WTC11 (cell line): ENCODE results near the gene DISC1. TPM values are rescaled to one million over a fixed set of nuclear protein-coding genes. Genes with fewer than 3 reads are reported as not detected.
A peak's percentile ranks its signal among the peaks of the same experiment; 100 is the strongest.

ENCODE experiments used
- ATAC-seq: fragments of 200-7000 bp; cut with Tn5 transposase; 2 replicates; pipeline ENCODE4 v1.10.0; 2021; ENCODE audit warnings: mild to moderate bottlenecking, moderate library complexity
- CTCF ChIA-PET: fragments of 300-600 bp; sonication (Branson Sonifier 250); formaldehyde crosslinking; loops from one replicate; lab custom pipeline; 2021; ENCODE audit warnings: antibody characterized with exemption; lab: Charles Lee
- POLR2A ChIA-PET: fragments of 350-600 bp; sonication (Branson Sonifier 250); formaldehyde crosslinking; loops from one replicate; lab custom pipeline; 2021; ENCODE audit warnings: antibody characterized with exemption; lab: Charles Lee
- DNase-seq: peaks from one replicate; pipeline ENCODE4 v3.0.0; 2021; ENCODE audit warnings: low spot score
- H3K27ac Mint-ChIP-seq: 2 replicates; pipeline ENCODE4 v1.8.0; 2021; ENCODE audit warnings: mixed read lengths
- H3K27me3 Mint-ChIP-seq: 2 replicates; pipeline ENCODE4 v1.8.0; 2021; ENCODE audit warnings: low read depth, mild to moderate bottlenecking, moderate library complexity, mixed read lengths
- H3K36me3 Mint-ChIP-seq: 2 replicates; pipeline ENCODE4 v1.8.0; 2021; ENCODE audit warnings: mixed read lengths
- H3K4me1 Mint-ChIP-seq: 2 replicates; pipeline ENCODE4 v1.8.0; 2022; ENCODE audit warnings: mixed read lengths
- H3K4me3 Mint-ChIP-seq: 2 replicates; pipeline ENCODE4 v1.8.0; 2021; ENCODE audit warnings: mild to moderate bottlenecking, moderate library complexity, mixed read lengths
- H3K9me3 Mint-ChIP-seq: 2 replicates; pipeline ENCODE4 v1.8.0; 2021; ENCODE audit warnings: mixed read lengths
- ATF2 ChIP-seq: sonication (generic); formaldehyde crosslinking; IDR thresholded peaks from 2 replicates; pipeline ENCODE4 v1.8.1; 2022; ENCODE audit warnings: low read depth, missing genetic modification reagents, borderline replicate concordance
- ATF3 ChIP-seq: sonication (generic); formaldehyde crosslinking; conservative IDR thresholded peaks from 2 replicates; pipeline ENCODE4 v1.8.1; 2022; ENCODE audit warnings: mild to moderate bottlenecking, missing genetic modification reagents
- ELF4 ChIP-seq: sonication (generic); formaldehyde crosslinking; IDR thresholded peaks from 2 replicates; pipeline ENCODE4 v1.8.1; 2022; ENCODE audit warnings: low read depth, mild to moderate bottlenecking, moderate library complexity, missing genetic modification reagents
- FOXP4 ChIP-seq: sonication (generic); formaldehyde crosslinking; IDR thresholded peaks from 2 replicates; pipeline ENCODE4 v1.8.0; 2022; ENCODE audit warnings: mild to moderate bottlenecking, missing genetic modification reagents
- HMGA2 ChIP-seq: fragments of 250-450 bp; sonication (Bioruptor Pico); IDR thresholded peaks from 2 replicates; pipeline ENCODE4 v1.4.0; 2021; ENCODE audit warnings: mild to moderate bottlenecking, moderate library complexity
- MXD4 ChIP-seq: fragments of 250-450 bp; sonication (Bioruptor Pico); IDR thresholded peaks from 2 replicates; pipeline ENCODE4 v1.8.0; 2021; ENCODE audit warnings: mild to moderate bottlenecking, moderate library complexity, borderline replicate concordance
- NFATC4 ChIP-seq: fragments of 250-450 bp; sonication (Bioruptor Pico); IDR thresholded peaks from 2 replicates; pipeline ENCODE4 v1.9.0; 2021; ENCODE audit warnings: mild to moderate bottlenecking
- NR1H2 ChIP-seq: sonication (generic); formaldehyde crosslinking; IDR thresholded peaks from 2 replicates; pipeline ENCODE4 v1.9.0; 2021; ENCODE audit warnings: mild to moderate bottlenecking, moderate library complexity, missing genetic modification reagents
- PRRX2 ChIP-seq: fragments of 250-450 bp; sonication (Bioruptor Pico); IDR thresholded peaks from 2 replicates; pipeline ENCODE4 v1.8.0; 2021; ENCODE audit warnings: mild to moderate bottlenecking
- RELA ChIP-seq: sonication (generic); formaldehyde crosslinking; IDR thresholded peaks from 2 replicates; pipeline ENCODE4 v1.8.1; 2022; ENCODE audit warnings: missing genetic modification reagents, mild to moderate bottlenecking, borderline replicate concordance
- SP1 ChIP-seq: sonication (generic); formaldehyde crosslinking; conservative IDR thresholded peaks from 2 replicates; pipeline ENCODE4 v1.8.1; 2022; ENCODE audit warnings: missing genetic modification reagents
- TEAD1 ChIP-seq: sonication (generic); formaldehyde crosslinking; IDR thresholded peaks from 2 replicates; pipeline ENCODE4 v1.8.0; 2022; ENCODE audit warnings: mild to moderate bottlenecking, missing genetic modification reagents
- ZBTB21 ChIP-seq: sonication (generic); formaldehyde crosslinking; IDR thresholded peaks from 2 replicates; pipeline ENCODE4 v1.8.1; 2023; ENCODE audit warnings: mild to moderate bottlenecking, missing genetic modification reagents, borderline replicate concordance
- ZNF121 ChIP-seq: sonication (generic); formaldehyde crosslinking; IDR thresholded peaks from 2 replicates; pipeline ENCODE4 v1.8.0; 2023; ENCODE audit warnings: missing genetic modification reagents
- ZNF232 ChIP-seq: sonication (generic); formaldehyde crosslinking; IDR thresholded peaks from 2 replicates; pipeline ENCODE4 v1.8.0; 2022; ENCODE audit warnings: mild to moderate bottlenecking, missing genetic modification reagents
- ZNF671 ChIP-seq: fragments of 250-450 bp; sonication (Bioruptor Pico); IDR thresholded peaks from 2 replicates; pipeline ENCODE4 v1.8.0; 2021; ENCODE audit warnings: mild to moderate bottlenecking
- total RNA-seq: library from RNA; stranded (reverse); gene quantifications from 3 replicates; pipeline ENCODE4 v1.2.3, GENCODE V29; 2021
- TF ChIP-seq, protein P1 (sequence below): fragments of 200-600 bp; IDR thresholded peaks from 2 replicates; pipeline ENCODE4 v1.8.0; 2022; ENCODE audit warnings: antibody characterized with exemption
- TF ChIP-seq, protein P2 (sequence below): fragments of 250-450 bp; sonication (Bioruptor Pico); IDR thresholded peaks from 2 replicates; pipeline ENCODE4 v1.9.0; 2021; ENCODE audit warnings: mild to moderate bottlenecking

Gene DISC1
- total RNA-seq, 1 experiment from 2014 or later = 5.5 TPM

DNA sequence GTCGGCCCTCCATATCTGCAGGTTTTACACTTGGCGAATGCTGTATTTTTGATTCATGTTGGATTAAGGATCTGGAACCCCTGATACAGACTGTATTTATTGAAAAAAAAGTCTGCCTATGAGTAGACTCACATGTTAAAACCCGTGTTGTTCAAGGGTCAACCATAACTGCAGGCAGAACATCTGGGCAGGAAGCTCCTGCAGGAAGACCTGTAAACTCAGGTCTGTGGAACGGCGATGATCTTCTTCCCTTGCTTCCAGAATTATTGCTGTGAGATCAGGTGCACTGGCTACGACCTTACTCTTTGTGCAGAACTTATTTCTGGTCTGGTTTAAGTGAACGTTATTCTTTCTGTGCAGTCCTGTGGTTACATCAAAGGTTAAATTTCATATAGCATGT lies 96.6 kb downstream of the DISC1 start:
- CTCF ChIA-PET = no interaction called here
- POLR2A ChIA-PET = no interaction called here
- ATAC-seq = no peak
- Mint-ChIP-seq H3K4me1 (no peaks in the 10 kb centered on the region), H3K4me3 (no peak overlapping the region), H3K36me3 (no peaks in the 10 kb centered on the region), H3K9me3 (no peaks in the 10 kb centered on the region), H3K27me3 (no peaks in the 10 kb centered on the region), H3K27ac (no peak overlapping the region)
- TF ChIP-seq ZNF671 (CRISPR knock-in tag) (no peak), NFATC4 (no peak)
- no peak for DNase-seq

- no peak overlapping the region for H3K27ac Mint-ChIP-seq
- CTCF ChIA-PET = interaction anchor here (1.3 to 3.1 kb wide), 3 partner anchors 33 to 82 kb away, joined by 4 to 25 read pairs (median 16); no protein-coding TSS in a partner anchor
- no peak for ATAC-seq
Observed at GRCh38 chr1:231724041-231724440, 97.5 kb downstream of the DISC1 start.

GRCh38 chr1:231724876-231725647 lies 98.5 kb downstream of the DISC1 start:
- Mint-ChIP-seq H3K4me1 (no peaks in the 10 kb centered on the region), H3K27ac (no peak overlapping the region), H3K27me3 (no peaks in the 10 kb centered on the region), H3K9me3 (no peaks in the 10 kb centered on the region), H3K4me3 (no peak overlapping the region), H3K36me3 (no peaks in the 10 kb centered on the region)
- TF ChIP-seq TEAD1 (CRISPR knock-in tag) (no peak), PRRX2 (CRISPR knock-in tag) (no peak), ZNF121 (CRISPR knock-in tag) (no peak), ATF3 (no peak), ATF2 (CRISPR knock-in tag) (no peak), ZNF232 (CRISPR knock-in tag) (no peak), ELF4 (CRISPR knock-in tag) (no peak)
- TF ChIP-seq, protein P1, sequence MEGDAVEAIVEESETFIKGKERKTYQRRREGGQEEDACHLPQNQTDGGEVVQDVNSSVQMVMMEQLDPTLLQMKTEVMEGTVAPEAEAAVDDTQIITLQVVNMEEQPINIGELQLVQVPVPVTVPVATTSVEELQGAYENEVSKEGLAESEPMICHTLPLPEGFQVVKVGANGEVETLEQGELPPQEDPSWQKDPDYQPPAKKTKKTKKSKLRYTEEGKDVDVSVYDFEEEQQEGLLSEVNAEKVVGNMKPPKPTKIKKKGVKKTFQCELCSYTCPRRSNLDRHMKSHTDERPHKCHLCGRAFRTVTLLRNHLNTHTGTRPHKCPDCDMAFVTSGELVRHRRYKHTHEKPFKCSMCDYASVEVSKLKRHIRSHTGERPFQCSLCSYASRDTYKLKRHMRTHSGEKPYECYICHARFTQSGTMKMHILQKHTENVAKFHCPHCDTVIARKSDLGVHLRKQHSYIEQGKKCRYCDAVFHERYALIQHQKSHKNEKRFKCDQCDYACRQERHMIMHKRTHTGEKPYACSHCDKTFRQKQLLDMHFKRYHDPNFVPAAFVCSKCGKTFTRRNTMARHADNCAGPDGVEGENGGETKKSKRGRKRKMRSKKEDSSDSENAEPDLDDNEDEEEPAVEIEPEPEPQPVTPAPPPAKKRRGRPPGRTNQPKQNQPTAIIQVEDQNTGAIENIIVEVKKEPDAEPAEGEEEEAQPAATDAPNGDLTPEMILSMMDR = peak; percentile 57; the same call in 1 of the 2 replicates
- peak; percentile 70 for DNase-seq
- CTCF ChIA-PET = interaction anchor here (0.5 to 3.1 kb wide), 12 partner anchors 8 to 902 kb away, joined by 3 to 25 read pairs (median 4); no protein-coding TSS in a partner anchor
- ATAC-seq = peak; percentile 99
- POLR2A ChIA-PET = no interaction called here

More at GRCh38 chr1:231724041-231724440, 97.5 kb downstream of the DISC1 start:
- no peaks in the 10 kb centered on the region for H3K36me3 Mint-ChIP-seq
- H3K4me1 Mint-ChIP-seq = no peaks in the 10 kb centered on the region
- no peak overlapping the region for H3K4me3 Mint-ChIP-seq
- no peak for DNase-seq
- no peaks in the 10 kb centered on the region for H3K9me3 Mint-ChIP-seq
- POLR2A ChIA-PET = no interaction called here
- no peaks in the 10 kb centered on the region for H3K27me3 Mint-ChIP-seq
- TF ChIP-seq HMGA2 (CRISPR knock-in tag) = no peak
- TF ChIP-seq NR1H2 (CRISPR knock-in tag) = no peak
- no peak for TF ChIP-seq MXD4 (CRISPR knock-in tag)
- no peak for TF ChIP-seq RELA (CRISPR knock-in tag)
- no peak for TF ChIP-seq ZBTB21 (CRISPR knock-in tag)
- no peak for TF ChIP-seq SP1 (CRISPR knock-in tag)
- TF ChIP-seq ATF3 = no peak
- no peak for TF ChIP-seq ZNF121 (CRISPR knock-in tag)
- TF ChIP-seq, protein P2, sequence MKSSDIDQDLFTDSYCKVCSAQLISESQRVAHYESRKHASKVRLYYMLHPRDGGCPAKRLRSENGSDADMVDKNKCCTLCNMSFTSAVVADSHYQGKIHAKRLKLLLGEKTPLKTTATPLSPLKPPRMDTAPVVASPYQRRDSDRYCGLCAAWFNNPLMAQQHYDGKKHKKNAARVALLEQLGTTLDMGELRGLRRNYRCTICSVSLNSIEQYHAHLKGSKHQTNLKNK (CRISPR knock-in tag) = no peak
- TF ChIP-seq FOXP4 (CRISPR knock-in tag) = no peak
- TF ChIP-seq NFATC4 = no peak
- TF ChIP-seq, all 79 proteins: peak for 0
